IPS-20b (cell line): ENCODE data around the gene KIAA0825.
"Not testable (repeated sequence)": the region's sequence is repeated elsewhere in the genome, so short reads cannot be mapped to it uniquely, and the experiment has no call there.

Experiments
- H3K27ac ChIP-seq: one replicate; pipeline ENCODE4 v1.5.1; 2013; ENCODE audit warnings: low read length
- H3K27me3 ChIP-seq: 2 replicates; pipeline ENCODE4 v1.6.1; 2013; ENCODE audit warnings: mild to moderate bottlenecking, low read length, inconsistent platforms; ENCODE audit not compliant: insufficient read depth
- H3K36me3 ChIP-seq: 2 replicates; pipeline ENCODE4 v1.6.1; 2013; ENCODE audit warnings: low read depth, mild to moderate bottlenecking, inconsistent platforms, low read length, moderate library complexity; ENCODE audit not compliant: insufficient read depth
- H3K4me1 ChIP-seq: 2 replicates; pipeline ENCODE4 v1.6.1; 2013; ENCODE audit warnings: mild to moderate bottlenecking, control low read depth, inconsistent platforms, low read length, moderate library complexity; ENCODE audit not compliant: insufficient read depth
- H3K4me3 ChIP-seq: 2 replicates; pipeline ENCODE4 v1.5.1; 2013; ENCODE audit warnings: mild to moderate bottlenecking, low read length, inconsistent platforms
- H3K9ac ChIP-seq: 2 replicates; pipeline ENCODE4 v1.6.1; 2013; ENCODE audit warnings: low read depth, mild to moderate bottlenecking, inconsistent platforms, low read length, moderate library complexity
- H3K9me3 ChIP-seq: 2 replicates; pipeline ENCODE4 v1.6.1; 2013; ENCODE audit warnings: mild to moderate bottlenecking, low read depth, low read length, inconsistent platforms; ENCODE audit not compliant: insufficient read depth

The KIAA0825 gene

DNA sequence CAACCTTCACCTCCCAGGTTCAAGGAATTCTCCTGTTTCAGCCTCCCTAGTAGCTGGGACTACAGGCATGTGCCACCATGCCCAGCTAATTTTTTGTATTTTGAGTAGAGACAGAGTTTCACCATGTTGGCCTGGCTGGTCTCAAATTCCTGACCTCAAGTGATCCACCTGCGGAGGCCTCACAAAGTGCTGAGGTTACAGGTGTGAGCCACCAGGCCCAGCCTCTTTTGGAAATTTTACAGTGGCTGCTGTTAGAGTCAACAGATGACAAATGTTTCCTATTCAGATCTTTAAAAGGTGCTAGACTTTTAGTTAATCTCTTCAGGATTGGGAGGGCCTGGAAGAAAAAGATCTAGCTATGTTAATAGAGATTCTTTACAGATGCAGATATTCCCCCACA lies 45.1 kb downstream of the KIAA0825 start:
- not testable (repeated sequence) for H3K27ac ChIP-seq, H3K9ac ChIP-seq, H3K27me3 ChIP-seq, H3K36me3 ChIP-seq, H3K9me3 ChIP-seq, H3K4me1 ChIP-seq, H3K4me3 ChIP-seq

GRCh38 chr5:94571415-94571814 lies 47.0 kb downstream of the KIAA0825 start:
- Histone ChIP-seq H3K9me3 (no peaks in the 10 kb centered on the region), H3K36me3 (no peaks in the 10 kb centered on the region), H3K4me3 (no peak overlapping the region), H3K4me1 (no peaks in the 10 kb centered on the region), H3K27ac (no peak overlapping the region), H3K9ac (no peak overlapping the region), H3K27me3 (no peaks in the 10 kb centered on the region)

DNA sequence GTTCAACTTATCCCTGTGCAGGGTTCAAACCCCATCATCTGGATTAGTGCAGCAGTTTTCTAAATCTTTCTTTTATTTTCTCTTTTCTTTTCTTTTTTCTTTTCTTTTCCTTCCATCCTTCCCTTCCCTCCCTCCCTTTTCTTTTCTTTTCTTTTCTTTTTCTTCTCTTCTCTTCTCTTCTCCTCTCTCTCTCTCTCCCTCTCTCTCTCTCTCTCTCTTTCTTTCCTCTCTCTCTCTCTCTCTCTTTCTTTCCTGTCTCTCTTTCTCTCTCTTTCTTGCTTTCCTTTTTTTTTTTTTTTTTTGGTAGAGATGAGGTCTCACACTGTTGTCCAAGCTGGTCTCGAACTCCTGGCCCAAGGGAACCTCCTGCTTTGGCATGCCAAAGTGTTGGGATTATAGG lies 53.6 kb downstream of the KIAA0825 start:
- Histone ChIP-seq H3K27ac (no peak overlapping the region), H3K36me3 (no peaks in the 10 kb centered on the region), H3K27me3 (no peaks in the 10 kb centered on the region), H3K9me3 (no peaks in the 10 kb centered on the region; the same call in 1 of the 2 replicates), H3K9ac (no peak overlapping the region), H3K4me3 (no peak overlapping the region), H3K4me1 (no peaks in the 10 kb centered on the region; the same call in none of the 2 replicates)

DNA sequence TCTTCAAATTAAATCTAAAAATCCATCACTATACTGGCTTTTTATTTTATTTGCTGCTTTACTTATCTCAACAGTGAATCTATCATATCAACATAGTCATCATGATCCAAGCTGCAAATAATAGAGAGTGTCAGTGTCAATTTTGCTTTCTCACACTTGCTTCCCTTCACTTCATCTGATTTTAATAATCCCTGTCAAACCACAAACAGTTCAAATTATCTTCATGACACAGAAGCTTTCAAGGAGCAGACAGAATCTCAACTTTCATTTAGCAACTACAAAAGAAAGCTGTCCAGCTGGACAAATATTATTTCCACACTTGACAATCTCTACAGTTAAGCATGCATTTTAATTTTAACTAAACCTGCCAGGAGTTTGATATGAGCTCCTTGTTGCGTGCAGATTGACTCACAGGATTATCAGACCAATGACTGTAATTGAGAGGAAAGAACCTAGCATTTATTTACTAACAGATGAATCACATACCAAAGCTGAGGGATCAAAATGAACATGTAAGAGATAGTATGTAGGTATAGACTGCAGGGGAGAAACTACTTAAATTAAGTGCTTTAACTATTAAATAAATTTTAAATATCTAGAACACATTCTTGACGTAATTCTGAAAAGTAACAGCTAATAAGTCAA lies 56.0 kb downstream of the KIAA0825 start:
- Histone ChIP-seq H3K4me3 (no peak overlapping the region), H3K36me3 (no peaks in the 10 kb centered on the region), H3K9me3 (no peaks in the 10 kb centered on the region; the same call in 1 of the 2 replicates), H3K27ac (no peak overlapping the region), H3K9ac (no peak overlapping the region), H3K27me3 (no peaks in the 10 kb centered on the region), H3K4me1 (no peaks in the 10 kb centered on the region; the same call in none of the 2 replicates)

DNA sequence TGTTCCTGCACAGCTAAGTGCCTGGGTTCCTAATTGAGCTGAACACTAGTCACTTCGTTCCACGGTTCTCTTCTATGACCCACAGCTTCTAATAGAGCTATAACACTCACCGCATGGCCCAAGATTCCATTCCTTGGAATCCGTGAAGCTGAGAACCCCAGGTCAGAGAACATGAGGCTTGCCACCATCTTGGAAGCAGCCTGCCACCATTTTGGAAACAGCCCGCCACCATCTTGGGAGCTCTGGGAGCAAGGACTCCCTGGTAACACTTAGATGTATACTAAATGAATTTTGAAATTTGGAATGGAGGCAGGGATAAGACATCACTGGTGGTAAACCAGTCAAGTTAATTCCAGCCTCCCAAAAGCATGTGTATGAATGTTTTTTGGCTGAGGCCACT lies 60.4 kb downstream of the KIAA0825 start:
- H3K4me1 ChIP-seq: no peaks in the 10 kb centered on the region; the same call in none of the 2 replicates
- H3K27ac ChIP-seq: no peak overlapping the region
- no peaks in the 10 kb centered on the region for H3K9me3 ChIP-seq
- no peaks in the 10 kb centered on the region for H3K36me3 ChIP-seq
- no peak overlapping the region for H3K4me3 ChIP-seq
- H3K27me3 ChIP-seq: no peaks in the 10 kb centered on the region
- no peak overlapping the region for H3K9ac ChIP-seq

GRCh38 chr5:94551858-94552257 lies 66.5 kb downstream of the KIAA0825 start:
- Histone ChIP-seq H3K36me3 (no peaks in the 10 kb centered on the region), H3K9me3 (peaks cover 5% of the 10 kb centered on the region; the same call in 1 of the 2 replicates), H3K27me3 (no peaks in the 10 kb centered on the region), H3K4me3 (no peak overlapping the region), H3K27ac (no peak overlapping the region), H3K4me1 (no peaks in the 10 kb centered on the region), H3K9ac (no peak overlapping the region)

GRCh38 chr5:94545870-94546625 lies 72.4 kb downstream of the KIAA0825 start:
- H3K27ac ChIP-seq: no peak overlapping the region
- peaks cover 24% of the 10 kb centered on the region for H3K9me3 ChIP-seq
- no peaks in the 10 kb centered on the region for H3K36me3 ChIP-seq

DNA sequence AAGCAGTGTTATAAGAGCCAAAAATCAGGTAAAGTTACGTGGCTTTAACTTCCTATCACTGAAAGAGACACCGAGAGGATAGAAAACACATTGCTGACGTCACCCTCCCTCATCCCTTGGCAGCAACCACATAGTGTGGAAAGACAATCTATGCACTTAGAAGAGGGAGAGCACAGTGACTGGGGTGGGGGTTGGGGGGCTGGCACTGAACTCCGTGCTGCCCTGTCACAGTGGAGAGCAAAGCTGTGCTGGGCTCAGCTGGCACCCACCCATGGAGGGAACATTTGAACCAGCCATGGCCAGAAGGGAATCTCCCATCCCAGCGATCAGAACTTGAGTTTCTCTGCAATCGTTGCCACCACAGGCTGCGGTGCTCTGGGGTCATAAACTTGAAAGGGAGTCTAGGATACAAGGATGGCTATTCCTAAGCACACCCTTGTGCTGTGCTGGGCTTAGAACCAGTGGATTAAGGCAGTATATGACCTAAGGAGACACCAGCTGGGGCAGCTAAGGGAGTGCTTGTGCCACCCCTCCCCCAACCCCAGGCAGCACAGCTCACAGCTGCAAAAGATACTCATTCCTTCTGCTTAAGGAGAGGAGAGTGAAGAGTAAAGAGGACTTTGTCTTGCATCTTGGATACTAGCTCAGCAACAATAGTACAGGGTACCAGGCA lies 73.4 kb downstream of the KIAA0825 start:
- Histone ChIP-seq H3K9me3 (peaks cover 31% of the 10 kb centered on the region), H3K27ac (no peak overlapping the region), H3K4me3 (no peak overlapping the region), H3K4me1 (no peaks in the 10 kb centered on the region), H3K9ac (no peak overlapping the region), H3K36me3 (no peaks in the 10 kb centered on the region), H3K27me3 (no peaks in the 10 kb centered on the region)

More at GRCh38 chr5:94545870-94546625, 72.4 kb downstream of the KIAA0825 start:
- Histone ChIP-seq H3K4me1 (no peaks in the 10 kb centered on the region), H3K9ac (no peak overlapping the region), H3K4me3 (no peak overlapping the region), H3K27me3 (no peaks in the 10 kb centered on the region)

- no peak overlapping the region for H3K4me3 ChIP-seq
- no peak overlapping the region for H3K27ac ChIP-seq
- H3K9me3 ChIP-seq: peaks cover 39% of the 10 kb centered on the region
- H3K36me3 ChIP-seq: no peaks in the 10 kb centered on the region
- no peak overlapping the region for H3K9ac ChIP-seq
- H3K4me1 ChIP-seq: no peaks in the 10 kb centered on the region
- no peaks in the 10 kb centered on the region for H3K27me3 ChIP-seq
Observed at GRCh38 chr5:94544031-94544650, 74.3 kb downstream of the KIAA0825 start.

DNA sequence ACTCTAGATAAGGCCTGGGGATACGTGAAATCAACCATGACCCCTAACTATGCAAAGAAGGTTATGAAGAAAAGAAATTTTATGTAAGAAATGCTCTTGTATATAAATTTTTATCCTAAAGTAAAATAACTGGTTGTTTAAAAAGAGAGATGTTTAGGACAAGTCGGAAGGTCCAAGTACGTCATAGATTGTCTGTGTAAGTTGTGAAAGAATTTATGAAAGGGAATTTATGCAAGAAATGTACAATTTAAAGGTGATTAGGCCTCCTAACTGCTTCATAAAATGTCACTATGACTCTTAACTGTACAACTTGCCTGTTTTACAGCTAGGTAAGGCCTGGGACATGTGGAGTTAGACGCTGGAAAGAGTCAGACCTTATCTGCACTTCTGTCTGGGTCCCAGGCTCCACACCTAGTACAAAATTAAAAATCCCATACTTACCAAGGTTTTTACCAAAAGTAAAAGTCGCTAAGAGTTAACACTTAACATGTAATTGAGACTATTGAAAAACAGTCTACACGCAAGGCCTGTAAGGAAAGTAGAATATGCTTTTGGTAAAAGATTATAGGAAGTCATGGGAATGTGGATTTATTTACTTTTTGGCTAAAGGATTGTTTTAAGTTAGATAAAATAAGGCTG lies 77.4 kb downstream of the KIAA0825 start:
- no peak overlapping the region for H3K4me3 ChIP-seq
- no peak overlapping the region for H3K9ac ChIP-seq
- H3K27ac ChIP-seq: no peak overlapping the region
- no peaks in the 10 kb centered on the region for H3K36me3 ChIP-seq
- H3K27me3 ChIP-seq: no peaks in the 10 kb centered on the region
- H3K9me3 ChIP-seq: peaks cover 52% of the 10 kb centered on the region
- no peaks in the 10 kb centered on the region for H3K4me1 ChIP-seq

DNA sequence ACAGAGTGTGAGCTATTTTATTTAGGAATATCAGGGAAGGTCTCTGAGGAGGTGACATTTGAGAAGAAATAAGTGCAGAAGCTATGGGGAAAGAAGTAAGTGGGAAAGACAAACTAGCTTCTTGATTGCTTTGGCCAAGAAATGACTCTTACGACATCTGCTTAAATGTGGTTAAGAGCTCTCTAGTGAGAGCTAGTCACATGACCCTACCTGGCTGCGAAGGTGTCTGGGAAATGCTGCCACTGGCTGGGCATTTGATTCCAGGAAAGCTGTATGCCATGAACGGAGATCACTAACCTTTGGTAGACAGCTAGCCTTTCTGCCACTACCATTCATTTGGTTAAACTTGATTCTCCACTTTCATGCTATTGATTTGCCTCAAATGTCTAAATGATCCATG lies 80.1 kb downstream of the KIAA0825 start:
- Histone ChIP-seq H3K9me3 (peaks cover 52% of the 10 kb centered on the region), H3K4me3 (no peak overlapping the region), H3K36me3 (no peaks in the 10 kb centered on the region), H3K9ac (no peak overlapping the region), H3K27me3 (no peaks in the 10 kb centered on the region), H3K4me1 (no peaks in the 10 kb centered on the region), H3K27ac (no peak overlapping the region)
